ENCODE results near the gene ABCC4. TPM values are rescaled to one million over a fixed set of nuclear protein-coding genes. Genes with fewer than 3 reads are reported as not detected.
A peak's percentile ranks its signal among the peaks of the same experiment; 100 is the strongest.

Gene ABCC4
- total and polyA plus RNA-seq, 2 of the 13 experiments (the other 11 are each of a cell fraction or from before 2014, with no cell fraction given), result 4.2 to 11.3 TPM

GRCh38 chr13:95124959-95125358 lies 176.3 kb downstream of the ABCC4 start:
- Histone ChIP-seq H3K4me1 (ENCODE audit: insufficient read depth, low read length) (peaks cover 59% of the 10 kb centered on the region), H3K27ac (ENCODE audit: extremely low read length, insufficient read depth, low read length) (no peak overlapping the region), H3K27me3 (ENCODE audit: control insufficient read depth in 1 of 2, insufficient read depth in 2 of 2, low read length in 2 of 2) (no peaks in the 10 kb centered on the region), H3K4me2 (ENCODE audit: low read depth, low read length) (no peak overlapping the region), H3K9me3 (ENCODE audit: low read length) (no peaks in the 10 kb centered on the region), H3K4me3 (replicated peaks in 1 of 3; ENCODE audit: insufficient read depth in 1 of 3, low read depth in 2 of 3, low read length in 3 of 3) (no peak overlapping the region), H3K9ac (ENCODE audit: insufficient read depth, low read depth, low read length) (no peak overlapping the region), H4K20me1 (ENCODE audit: insufficient read depth, low read length) (no peaks in the 10 kb centered on the region), H2AFZ (ENCODE audit: low read length) (no peak overlapping the region), H3K79me2 (ENCODE audit: insufficient read depth, low read length) (no peaks in the 10 kb centered on the region), H3K36me3 (replicated peaks in 1 of 2; ENCODE audit: control insufficient read depth in 1 of 2, insufficient read depth in 2 of 2, low read length in 2 of 2) (no peaks in the 10 kb centered on the region)
- peak; percentile 76 for TF ChIP-seq ZNF629 (CRISPR knock-in tag; conservative IDR thresholded peaks at IDR 0.05)
- TF ChIP-seq FOSL2 (CRISPR knock-in tag; IDR thresholded peaks at IDR 0.05), result peak; percentile 44; the same call in 1 of the 2 replicates
- TF ChIP-seq CBX1 (IDR thresholded peaks at IDR 0.05; ENCODE audit: low read depth), result no peak
- no peak for TF ChIP-seq HMGA1 (CRISPR knock-in tag; conservative IDR thresholded peaks at IDR 0.05)
- TF ChIP-seq MAX (IDR thresholded peaks at IDR 0.05), result no peak
- TF ChIP-seq KDM1A (CRISPR knock-in tag; IDR thresholded peaks at IDR 0.05), result peak; percentile 70; the same call in 1 of the 2 replicates
- in situ Hi-C loops (cut with HindIII; ENCODE audit: extremely low pct_ligation_motif_present, low pct_unique_long_range_greater_than_20kb), result no loop called here
- no peak for ATAC-seq
- ChIA-PET CTCF (ENCODE audit: low intra/inter-chr PET ratio, low total read pairs) (no interaction called here), POLR2A (no interaction called here)
- intact Hi-C loops (cut with micrococcal nuclease; ENCODE audit: unreplicated experiment), result loop anchor here (5.0 kb wide), 1 partner anchor 37 kb away; no protein-coding TSS in a partner anchor
- DNase-seq (ENCODE audit: low spot score), result no peak
- BruUV-seq (replicated peaks), result no TSS peak
- no peak for FAIRE-seq
- 94% methylated on average over 2 of the region's 2 CpGs for WGBS (ENCODE audit: low lambda C conversion rate)

- H4K20me1 ChIP-seq (ENCODE audit: insufficient read depth, low read length), result no peaks in the 10 kb centered on the region
- no peaks in the 10 kb centered on the region for H3K79me2 ChIP-seq (ENCODE audit: insufficient read depth, low read length)
- peak overlapping the region; percentile 35 for H3K9ac ChIP-seq (ENCODE audit: insufficient read depth, low read depth, low read length)
- H3K4me1 ChIP-seq (ENCODE audit: insufficient read depth, low read length), result peaks cover 59% of the 10 kb centered on the region
- no peak overlapping the region for H2AFZ ChIP-seq (ENCODE audit: low read length)
- CTCF ChIA-PET (ENCODE audit: low intra/inter-chr PET ratio, low total read pairs), result no interaction called here
- no peaks in the 10 kb centered on the region for H3K9me3 ChIP-seq (ENCODE audit: low read length)
- in situ Hi-C loops (cut with HindIII; ENCODE audit: extremely low pct_ligation_motif_present, low pct_unique_long_range_greater_than_20kb), result no loop called here
- peak overlapping the region; percentile 68 for H3K27ac ChIP-seq (ENCODE audit: extremely low read length, insufficient read depth, low read length)
- intact Hi-C loops (cut with micrococcal nuclease; ENCODE audit: unreplicated experiment), result loop anchor here (5.0 kb wide), 1 partner anchor 39 kb away; no protein-coding TSS in a partner anchor
- DNase-seq (ENCODE audit: low spot score) (peak; percentile 97), FAIRE-seq (peak; percentile 56), ATAC-seq (peak; percentile 98)
- H3K36me3 ChIP-seq (replicated peaks in 1 of 2; ENCODE audit: control insufficient read depth in 1 of 2, insufficient read depth in 2 of 2, low read length in 2 of 2), result no peaks in the 10 kb centered on the region; a peak in 1 of 5 replicates
- peak overlapping the region; percentile 54 for H3K4me2 ChIP-seq (ENCODE audit: low read depth, low read length)
- no peaks in the 10 kb centered on the region for H3K27me3 ChIP-seq (ENCODE audit: control insufficient read depth in 1 of 2, insufficient read depth in 2 of 2, low read length in 2 of 2)
- H3K4me3 ChIP-seq (replicated peaks in 1 of 3; ENCODE audit: insufficient read depth in 1 of 3, low read depth in 2 of 3, low read length in 3 of 3), result no peak overlapping the region; a peak in 1 of 6 replicates
- POLR2A ChIA-PET, result no interaction called here
- no TSS peak for BruUV-seq (replicated peaks)
- WGBS (ENCODE audit: low lambda C conversion rate), result 56% methylated on average over 7 of the region's 7 CpGs
- no peak for TF ChIP-seq REL (CRISPR knock-in tag; conservative IDR thresholded peaks at IDR 0.05)
- TF ChIP-seq CREB1 (IDR thresholded peaks at IDR 0.05), result 0 out of 2 replicates have a peak, but pooled peaks have one; percentile 14
- peak; percentile 51; the same call in 1 of the 2 replicates for TF ChIP-seq CREB1 (CRISPR knock-in tag; IDR thresholded peaks at IDR 0.05)
- TF ChIP-seq NCOA5 (CRISPR knock-in tag; IDR thresholded peaks at IDR 0.05), result no peak
- TF ChIP-seq RXRA (CRISPR knock-in tag; IDR thresholded peaks at IDR 0.05), result peak; percentile 80
- TF ChIP-seq EED (CRISPR knock-in tag; IDR thresholded peaks at IDR 0.05), result no peak
- TF ChIP-seq HDAC2 (CRISPR knock-in tag; IDR thresholded peaks at IDR 0.05), result peak; percentile 92
- peak; percentile 62; the same call in 1 of the 2 replicates for TF ChIP-seq PBX2 (CRISPR knock-in tag; IDR thresholded peaks at IDR 0.05)
- no peak for TF ChIP-seq CREBL2 (CRISPR knock-in tag; IDR thresholded peaks at IDR 0.05; ENCODE audit: borderline replicate concordance)
- TF ChIP-seq ZNF574 (CRISPR knock-in tag; IDR thresholded peaks at IDR 0.05), result peak; percentile 30; the same call in 1 of the 2 replicates
- peak; percentile 55; the same call in 1 of the 2 replicates for TF ChIP-seq FOXJ3 (CRISPR knock-in tag; IDR thresholded peaks at IDR 0.05; ENCODE audit: borderline replicate concordance)
These were observed 177.5 kb downstream of the ABCC4 start for GRCh38 chr13:95123726-95124125.

All from HepG2 (cell line).